Measurements from ENCODE around the gene CACNB4. TPM values are rescaled to one million over a fixed set of nuclear protein-coding genes. Genes with fewer than 3 reads are reported as not detected.

The CACNB4 gene
- total and polyA plus RNA-seq, 2 of the 4 experiments (the other 2 are of a cell fraction): 0.12 to 0.36 TPM

- H3K9me1 ChIP-seq (ENCODE audit: insufficient read depth, low read length): no peaks in the 10 kb centered on the region
- H4K91ac ChIP-seq (ENCODE audit: insufficient read depth, low read depth, low read length): no peak overlapping the region
- no peak overlapping the region for H3K27ac ChIP-seq (ENCODE audit: insufficient read depth, low read length)
- H4K8ac ChIP-seq (ENCODE audit: low read depth in 2 of 2, low read length in 2 of 2): no peak overlapping the region
- H3K56ac ChIP-seq (ENCODE audit: extremely low read depth, insufficient read depth, low read length): no peak overlapping the region
- POLR2A ChIA-PET (ENCODE audit: unreplicated experiment): no interaction called here
- H2BK20ac ChIP-seq (ENCODE audit: low read depth, low read length): no peak overlapping the region
- dilution Hi-C loops (cut with HindIII; ENCODE audit: low sequenced_read_pairs, unreplicated experiment): no loop called here
- H3K36me3 ChIP-seq (ENCODE audit: control insufficient read depth, insufficient read depth, low read length): no peaks in the 10 kb centered on the region
- no peaks in the 10 kb centered on the region for H3K4me1 ChIP-seq (ENCODE audit: control insufficient read depth, insufficient read depth, low read length)
- H2BK120ac ChIP-seq (ENCODE audit: low read depth, low read length): no peak overlapping the region
- no peak overlapping the region for H3K4me3 ChIP-seq (ENCODE audit: insufficient read depth, low read depth, low read length)
- peaks cover 5% of the 10 kb centered on the region; the same call in 1 of the 2 replicates for H3K27me3 ChIP-seq (ENCODE audit: control insufficient read depth, insufficient read depth, low read length)
- no peak overlapping the region for H2BK5ac ChIP-seq (ENCODE audit: low read depth, low read length, poor library complexity, severe bottlenecking)
- CTCF ChIA-PET: no interaction called here
- no peaks in the 10 kb centered on the region for H4K20me1 ChIP-seq (ENCODE audit: insufficient read depth, low read length)
- H4K5ac ChIP-seq (ENCODE audit: low read depth, low read length): no peak overlapping the region
- H3K79me1 ChIP-seq (ENCODE audit: low read depth in 1 of 2, low read length in 2 of 2): no peaks in the 10 kb centered on the region
- H3K4ac ChIP-seq (ENCODE audit: low read depth, low read length): no peak overlapping the region
- no peak overlapping the region for H3K23ac ChIP-seq (ENCODE audit: low read depth, low read length)
- 50% methylated on average over 1 of the region's 2 CpGs; no CpG with 5 or more reads in 1 of the 2 experiments for WGBS, 2 experiments (ENCODE audit: extremely low coverage in 2 of 2, insufficient read length in 1 of 2)
- H3K9ac ChIP-seq (ENCODE audit: low read depth, low read length): no peak overlapping the region
- H3K18ac ChIP-seq (ENCODE audit: low read depth, low read length): no peak overlapping the region
- in situ Hi-C loops (cut with MboI; ENCODE audit: low sequenced_read_pairs): no loop called here
- no peak overlapping the region for H3K14ac ChIP-seq (replicated peaks; ENCODE audit: low read depth, low read length)
- no peak overlapping the region for H2BK15ac ChIP-seq (ENCODE audit: low read depth, low read length)
- ATAC-seq (ENCODE audit: low read depth) (no peak), DNase-seq (no peak)
- TF ChIP-seq RFX5 (IDR thresholded peaks at IDR 0.05; ENCODE audit: low read depth, low read length) (no peak), MXI1 (IDR thresholded peaks at IDR 0.05; ENCODE audit: borderline replicate concordance, low read depth, low read length) (no peak), CHD1 (IDR thresholded peaks at IDR 0.05; ENCODE audit: low read depth, low read length) (no peak), RCOR1 (IDR thresholded peaks at IDR 0.05; ENCODE audit: insufficient replicate concordance, low read length) (no peak), SMC3 (IDR thresholded peaks at IDR 0.05; ENCODE audit: low read depth, low read length) (no peak), MAZ (IDR thresholded peaks at IDR 0.05; ENCODE audit: borderline replicate concordance, low read depth, low read length) (no peak), FOS (IDR thresholded peaks at IDR 0.05; ENCODE audit: low read depth, low read length) (no peak), BHLHE40 (IDR thresholded peaks at IDR 0.05; ENCODE audit: low read depth, low read length) (no peak), CEBPB (IDR thresholded peaks at IDR 0.05; ENCODE audit: low read depth, low read length) (no peak), NFE2L2 (IDR thresholded peaks at IDR 0.05; ENCODE audit: low read depth, low read length) (no peak), MAFK (IDR thresholded peaks at IDR 0.05; ENCODE audit: low read depth, low read length) (no peak), POLR2A (IDR thresholded peaks at IDR 0.05; ENCODE audit: low read depth, low read length) (no peak)
- TF ChIP-seq, protein P1, sequence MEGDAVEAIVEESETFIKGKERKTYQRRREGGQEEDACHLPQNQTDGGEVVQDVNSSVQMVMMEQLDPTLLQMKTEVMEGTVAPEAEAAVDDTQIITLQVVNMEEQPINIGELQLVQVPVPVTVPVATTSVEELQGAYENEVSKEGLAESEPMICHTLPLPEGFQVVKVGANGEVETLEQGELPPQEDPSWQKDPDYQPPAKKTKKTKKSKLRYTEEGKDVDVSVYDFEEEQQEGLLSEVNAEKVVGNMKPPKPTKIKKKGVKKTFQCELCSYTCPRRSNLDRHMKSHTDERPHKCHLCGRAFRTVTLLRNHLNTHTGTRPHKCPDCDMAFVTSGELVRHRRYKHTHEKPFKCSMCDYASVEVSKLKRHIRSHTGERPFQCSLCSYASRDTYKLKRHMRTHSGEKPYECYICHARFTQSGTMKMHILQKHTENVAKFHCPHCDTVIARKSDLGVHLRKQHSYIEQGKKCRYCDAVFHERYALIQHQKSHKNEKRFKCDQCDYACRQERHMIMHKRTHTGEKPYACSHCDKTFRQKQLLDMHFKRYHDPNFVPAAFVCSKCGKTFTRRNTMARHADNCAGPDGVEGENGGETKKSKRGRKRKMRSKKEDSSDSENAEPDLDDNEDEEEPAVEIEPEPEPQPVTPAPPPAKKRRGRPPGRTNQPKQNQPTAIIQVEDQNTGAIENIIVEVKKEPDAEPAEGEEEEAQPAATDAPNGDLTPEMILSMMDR (conservative IDR thresholded peaks at IDR 0.05; ENCODE audit: low read depth, low read length): no peak
- TF ChIP-seq, protein P2, sequence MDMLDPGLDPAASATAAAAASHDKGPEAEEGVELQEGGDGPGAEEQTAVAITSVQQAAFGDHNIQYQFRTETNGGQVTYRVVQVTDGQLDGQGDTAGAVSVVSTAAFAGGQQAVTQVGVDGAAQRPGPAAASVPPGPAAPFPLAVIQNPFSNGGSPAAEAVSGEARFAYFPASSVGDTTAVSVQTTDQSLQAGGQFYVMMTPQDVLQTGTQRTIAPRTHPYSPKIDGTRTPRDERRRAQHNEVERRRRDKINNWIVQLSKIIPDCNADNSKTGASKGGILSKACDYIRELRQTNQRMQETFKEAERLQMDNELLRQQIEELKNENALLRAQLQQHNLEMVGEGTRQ (IDR thresholded peaks at IDR 0.05; ENCODE audit: low read depth, low read length): no peak
- intact Hi-C loops (cut with micrococcal nuclease): no loop called here
- no peak overlapping the region for H2AK9ac ChIP-seq (replicated peaks; ENCODE audit: low read depth, low read length, poor library complexity)
- no peaks in the 10 kb centered on the region for H3K9me3 ChIP-seq (ENCODE audit: control insufficient read depth, insufficient read depth, low read length)
- H3K4me2 ChIP-seq (ENCODE audit: low read depth, low read length): no peak overlapping the region
- no peak overlapping the region for H2AK5ac ChIP-seq (ENCODE audit: low read depth, low read length)
- no TSS peak for BruUV-seq (replicated peaks)
- H2AFZ ChIP-seq (replicated peaks; ENCODE audit: low read length, poor library complexity): no peak overlapping the region
Measured at GRCh38 chr2:151995161-151995557, 103.7 kb downstream of the CACNB4 start.
